ENCODE results near the gene GPR101. TPM values are rescaled to one million over a fixed set of nuclear protein-coding genes. Genes with fewer than 3 reads are reported as not detected.

GPR101 gene
- total RNA-seq, 1 donor from 2014 or later, result not detected

DNA sequence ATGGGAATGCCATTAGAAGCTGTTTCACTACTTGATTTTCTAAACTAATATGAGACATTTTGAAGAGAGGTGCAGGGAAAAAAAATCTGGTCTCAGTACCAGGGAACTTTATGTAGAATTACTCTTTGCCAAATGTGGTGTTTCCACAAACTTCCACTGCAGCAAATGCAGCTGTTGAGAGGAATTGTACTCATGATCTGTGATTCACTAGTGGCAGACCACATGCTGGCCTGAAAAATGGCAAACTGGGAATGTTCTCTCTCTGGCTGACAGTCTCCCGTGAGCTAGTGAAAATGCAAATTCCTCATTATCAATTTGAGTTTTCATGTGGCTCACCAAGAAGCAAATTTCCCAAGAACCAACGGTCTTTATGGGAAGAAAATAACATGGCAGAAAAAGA lies 37.8 kb upstream of the GPR101 start:
- no peaks in the 10 kb centered on the region for H3K79me2 ChIP-seq (ENCODE audit: insufficient read depth, low read length)
- H3K27ac ChIP-seq (ENCODE audit: low read depth, low read length), result no peak overlapping the region
- FAIRE-seq (no peak), DNase-seq (ENCODE audit: low read depth) (no peak)
- H3K4me1 ChIP-seq (ENCODE audit: insufficient read depth, low read length), result no peaks in the 10 kb centered on the region
- H4K20me1 ChIP-seq (ENCODE audit: insufficient read depth, low read length), result no peaks in the 10 kb centered on the region
- H3K4me3 ChIP-seq (ENCODE audit: insufficient read depth, low read depth, low read length), result no peak overlapping the region
- no peaks in the 10 kb centered on the region for H3K4me1 Mint-ChIP-seq (ENCODE audit: low read depth, unreplicated experiment)
- H3K9me3 ChIP-seq (ENCODE audit: insufficient read depth, low read depth, low read length), result no peaks in the 10 kb centered on the region
- H3K27ac Mint-ChIP-seq (ENCODE audit: unreplicated experiment), result no peak overlapping the region
- H3K27me3 Mint-ChIP-seq (ENCODE audit: low read depth, unreplicated experiment), result no peaks in the 10 kb centered on the region
- no peak overlapping the region for H3K4me3 Mint-ChIP-seq (ENCODE audit: unreplicated experiment)
- TF ChIP-seq EZH2 (IDR thresholded peaks at IDR 0.05; ENCODE audit: insufficient read depth, low read length), result no peak
- TF ChIP-seq, protein P1, sequence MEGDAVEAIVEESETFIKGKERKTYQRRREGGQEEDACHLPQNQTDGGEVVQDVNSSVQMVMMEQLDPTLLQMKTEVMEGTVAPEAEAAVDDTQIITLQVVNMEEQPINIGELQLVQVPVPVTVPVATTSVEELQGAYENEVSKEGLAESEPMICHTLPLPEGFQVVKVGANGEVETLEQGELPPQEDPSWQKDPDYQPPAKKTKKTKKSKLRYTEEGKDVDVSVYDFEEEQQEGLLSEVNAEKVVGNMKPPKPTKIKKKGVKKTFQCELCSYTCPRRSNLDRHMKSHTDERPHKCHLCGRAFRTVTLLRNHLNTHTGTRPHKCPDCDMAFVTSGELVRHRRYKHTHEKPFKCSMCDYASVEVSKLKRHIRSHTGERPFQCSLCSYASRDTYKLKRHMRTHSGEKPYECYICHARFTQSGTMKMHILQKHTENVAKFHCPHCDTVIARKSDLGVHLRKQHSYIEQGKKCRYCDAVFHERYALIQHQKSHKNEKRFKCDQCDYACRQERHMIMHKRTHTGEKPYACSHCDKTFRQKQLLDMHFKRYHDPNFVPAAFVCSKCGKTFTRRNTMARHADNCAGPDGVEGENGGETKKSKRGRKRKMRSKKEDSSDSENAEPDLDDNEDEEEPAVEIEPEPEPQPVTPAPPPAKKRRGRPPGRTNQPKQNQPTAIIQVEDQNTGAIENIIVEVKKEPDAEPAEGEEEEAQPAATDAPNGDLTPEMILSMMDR (IDR thresholded peaks at IDR 0.05; ENCODE audit: insufficient read depth, low read depth, low read length), result no peak
- H3K27me3 ChIP-seq (ENCODE audit: insufficient read depth, low read length), result no peaks in the 10 kb centered on the region
- no peaks in the 10 kb centered on the region for H3K36me3 ChIP-seq (ENCODE audit: insufficient read depth, low read length)
- H3K36me3 Mint-ChIP-seq (ENCODE audit: low read depth, unreplicated experiment), result no peaks in the 10 kb centered on the region
- no peak overlapping the region for H3K9ac ChIP-seq (ENCODE audit: low read length)
- no peak overlapping the region for H3K4me2 ChIP-seq (ENCODE audit: low read length)
- no peaks in the 10 kb centered on the region for H3K9me3 Mint-ChIP-seq (ENCODE audit: unreplicated experiment)
- no peak overlapping the region for H2AFZ ChIP-seq (ENCODE audit: low read depth, low read length)

DNA sequence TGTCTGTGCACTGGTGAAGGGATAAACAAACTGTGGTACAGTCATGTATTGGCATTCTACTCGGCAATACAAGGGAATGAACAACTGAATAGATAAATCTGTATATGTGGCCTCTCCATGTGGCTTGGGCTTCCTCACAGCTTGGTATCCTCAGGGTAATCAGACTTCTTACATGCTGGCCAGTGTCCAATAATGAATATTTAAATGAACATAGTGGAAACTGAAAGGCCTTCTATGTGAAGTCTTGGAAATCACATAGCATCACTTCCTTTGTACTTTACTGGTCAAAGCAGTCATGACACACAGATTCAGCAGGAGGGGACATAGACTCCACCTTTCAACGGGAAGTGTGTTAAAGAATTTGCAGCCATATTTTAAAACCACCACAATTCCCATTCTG lies 33.4 kb upstream of the GPR101 start:
- H3K9ac ChIP-seq (ENCODE audit: low read length), result no peak overlapping the region
- no peaks in the 10 kb centered on the region for H3K4me1 ChIP-seq (ENCODE audit: insufficient read depth, low read length)
- H3K27ac Mint-ChIP-seq (ENCODE audit: unreplicated experiment), result no peak overlapping the region
- H3K27me3 Mint-ChIP-seq (ENCODE audit: low read depth, unreplicated experiment), result no peaks in the 10 kb centered on the region
- no peak overlapping the region for H3K4me3 Mint-ChIP-seq (ENCODE audit: unreplicated experiment)
- no peaks in the 10 kb centered on the region for H3K79me2 ChIP-seq (ENCODE audit: insufficient read depth, low read length)
- H3K4me3 ChIP-seq (ENCODE audit: insufficient read depth, low read depth, low read length), result no peak overlapping the region
- H3K27me3 ChIP-seq (ENCODE audit: insufficient read depth, low read length), result no peaks in the 10 kb centered on the region
- H4K20me1 ChIP-seq (ENCODE audit: insufficient read depth, low read length), result no peaks in the 10 kb centered on the region
- H3K9me3 ChIP-seq (ENCODE audit: insufficient read depth, low read depth, low read length), result no peaks in the 10 kb centered on the region
- no peaks in the 10 kb centered on the region for H3K36me3 ChIP-seq (ENCODE audit: insufficient read depth, low read length)
- no peaks in the 10 kb centered on the region for H3K9me3 Mint-ChIP-seq (ENCODE audit: unreplicated experiment)
- DNase-seq (ENCODE audit: low read depth) (no peak), FAIRE-seq (no peak)
- H3K4me2 ChIP-seq (ENCODE audit: low read length), result no peak overlapping the region
- TF ChIP-seq, protein P1 (IDR thresholded peaks at IDR 0.05; ENCODE audit: insufficient read depth, low read depth, low read length), result no peak
- no peak for TF ChIP-seq EZH2 (IDR thresholded peaks at IDR 0.05; ENCODE audit: insufficient read depth, low read length)
- no peaks in the 10 kb centered on the region for H3K36me3 Mint-ChIP-seq (ENCODE audit: low read depth, unreplicated experiment)
- H3K4me1 Mint-ChIP-seq (ENCODE audit: low read depth, unreplicated experiment), result peaks cover 2% of the 10 kb centered on the region
- no peak overlapping the region for H2AFZ ChIP-seq (ENCODE audit: low read depth, low read length)
- H3K27ac ChIP-seq (ENCODE audit: low read depth, low read length), result no peak overlapping the region

DNA sequence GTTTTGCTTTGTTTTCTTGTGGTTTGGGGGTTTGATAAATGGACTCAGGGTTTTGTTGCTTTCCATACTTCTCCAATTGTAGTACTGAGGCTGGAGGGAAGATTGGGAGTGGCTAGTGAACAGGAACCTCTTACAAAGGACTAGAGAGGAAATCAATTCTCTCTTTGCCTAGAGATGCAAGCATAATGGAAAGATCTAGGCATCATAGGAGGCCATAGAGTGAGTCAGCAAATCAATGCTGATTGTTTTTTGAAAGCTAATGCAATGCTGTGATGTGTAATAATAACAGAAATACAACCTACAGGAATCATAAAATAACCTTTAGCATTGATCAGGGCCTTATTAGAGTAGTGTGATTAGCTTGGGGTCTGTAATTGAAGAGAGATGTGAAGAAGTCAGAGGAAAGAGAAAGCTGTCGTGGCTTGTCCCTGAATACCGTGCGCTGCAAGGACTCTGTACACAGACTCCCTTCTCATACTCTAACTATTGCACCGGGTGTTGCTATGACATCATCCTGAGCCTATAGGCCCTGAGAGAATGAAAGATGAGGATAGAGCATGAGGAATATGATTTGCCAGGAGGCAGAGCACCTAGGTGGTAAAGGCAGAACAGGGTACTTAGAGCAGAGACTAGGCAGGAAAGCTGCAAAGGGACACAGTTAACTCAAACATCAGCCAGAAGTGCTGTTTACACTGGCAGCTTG lies 29.3 kb upstream of the GPR101 start:
- no peak overlapping the region for H3K27ac ChIP-seq (ENCODE audit: low read depth, low read length)
- H3K4me3 Mint-ChIP-seq (ENCODE audit: unreplicated experiment), result no peak overlapping the region
- no peaks in the 10 kb centered on the region for H3K4me1 ChIP-seq (ENCODE audit: insufficient read depth, low read length)
- H3K4me3 ChIP-seq (ENCODE audit: insufficient read depth, low read depth, low read length), result no peak overlapping the region
- no peak overlapping the region for H3K4me2 ChIP-seq (ENCODE audit: low read length)
- H2AFZ ChIP-seq (ENCODE audit: low read depth, low read length), result no peak overlapping the region
- H4K20me1 ChIP-seq (ENCODE audit: insufficient read depth, low read length), result no peaks in the 10 kb centered on the region
- no peaks in the 10 kb centered on the region for H3K79me2 ChIP-seq (ENCODE audit: insufficient read depth, low read length)
- DNase-seq (ENCODE audit: low read depth) (no peak), FAIRE-seq (peak; percentile 32)
- H3K36me3 Mint-ChIP-seq (ENCODE audit: low read depth, unreplicated experiment), result no peaks in the 10 kb centered on the region
- H3K4me1 Mint-ChIP-seq (ENCODE audit: low read depth, unreplicated experiment), result peaks cover 2% of the 10 kb centered on the region
- H3K27me3 ChIP-seq (ENCODE audit: insufficient read depth, low read length), result no peaks in the 10 kb centered on the region
- peaks cover 2% of the 10 kb centered on the region for H3K27me3 Mint-ChIP-seq (ENCODE audit: low read depth, unreplicated experiment)
- TF ChIP-seq EZH2 (IDR thresholded peaks at IDR 0.05; ENCODE audit: insufficient read depth, low read length), result no peak
- TF ChIP-seq, protein P1 (IDR thresholded peaks at IDR 0.05; ENCODE audit: insufficient read depth, low read depth, low read length), result no peak
- no peaks in the 10 kb centered on the region for H3K9me3 ChIP-seq (ENCODE audit: insufficient read depth, low read depth, low read length)
- H3K36me3 ChIP-seq (ENCODE audit: insufficient read depth, low read length), result no peaks in the 10 kb centered on the region
- H3K9ac ChIP-seq (ENCODE audit: low read length), result no peak overlapping the region
- H3K9me3 Mint-ChIP-seq (ENCODE audit: unreplicated experiment), result no peaks in the 10 kb centered on the region
- peak overlapping the region; percentile 63 for H3K27ac Mint-ChIP-seq (ENCODE audit: unreplicated experiment)
